ENCODE data around the gene RAB15.

RAB15 gene

DNA sequence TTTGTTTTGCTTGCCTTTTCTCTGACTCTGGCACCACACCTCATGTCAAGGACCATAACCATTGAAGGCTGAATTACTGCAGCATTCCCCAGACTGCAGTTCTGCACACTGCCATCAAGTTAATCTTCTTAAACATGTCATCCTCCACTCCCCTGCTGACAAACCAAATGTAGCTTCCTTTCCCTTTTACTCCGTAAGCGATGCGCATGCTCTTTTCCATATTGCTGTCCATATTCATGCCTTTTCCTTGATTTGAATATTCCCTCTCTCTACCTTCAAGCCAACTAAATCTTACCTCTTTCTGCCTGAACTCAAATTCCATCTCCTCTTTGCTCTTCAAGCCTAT is 43.1 kb downstream of the RAB15 start:
- TF ChIP-seq, protein P1, sequence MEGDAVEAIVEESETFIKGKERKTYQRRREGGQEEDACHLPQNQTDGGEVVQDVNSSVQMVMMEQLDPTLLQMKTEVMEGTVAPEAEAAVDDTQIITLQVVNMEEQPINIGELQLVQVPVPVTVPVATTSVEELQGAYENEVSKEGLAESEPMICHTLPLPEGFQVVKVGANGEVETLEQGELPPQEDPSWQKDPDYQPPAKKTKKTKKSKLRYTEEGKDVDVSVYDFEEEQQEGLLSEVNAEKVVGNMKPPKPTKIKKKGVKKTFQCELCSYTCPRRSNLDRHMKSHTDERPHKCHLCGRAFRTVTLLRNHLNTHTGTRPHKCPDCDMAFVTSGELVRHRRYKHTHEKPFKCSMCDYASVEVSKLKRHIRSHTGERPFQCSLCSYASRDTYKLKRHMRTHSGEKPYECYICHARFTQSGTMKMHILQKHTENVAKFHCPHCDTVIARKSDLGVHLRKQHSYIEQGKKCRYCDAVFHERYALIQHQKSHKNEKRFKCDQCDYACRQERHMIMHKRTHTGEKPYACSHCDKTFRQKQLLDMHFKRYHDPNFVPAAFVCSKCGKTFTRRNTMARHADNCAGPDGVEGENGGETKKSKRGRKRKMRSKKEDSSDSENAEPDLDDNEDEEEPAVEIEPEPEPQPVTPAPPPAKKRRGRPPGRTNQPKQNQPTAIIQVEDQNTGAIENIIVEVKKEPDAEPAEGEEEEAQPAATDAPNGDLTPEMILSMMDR (IDR thresholded peaks at IDR 0.05; ENCODE audit: low read depth, low read length), result no peak
- DNase-seq (ENCODE audit: extremely low read depth, low read depth), result no peak

DNA sequence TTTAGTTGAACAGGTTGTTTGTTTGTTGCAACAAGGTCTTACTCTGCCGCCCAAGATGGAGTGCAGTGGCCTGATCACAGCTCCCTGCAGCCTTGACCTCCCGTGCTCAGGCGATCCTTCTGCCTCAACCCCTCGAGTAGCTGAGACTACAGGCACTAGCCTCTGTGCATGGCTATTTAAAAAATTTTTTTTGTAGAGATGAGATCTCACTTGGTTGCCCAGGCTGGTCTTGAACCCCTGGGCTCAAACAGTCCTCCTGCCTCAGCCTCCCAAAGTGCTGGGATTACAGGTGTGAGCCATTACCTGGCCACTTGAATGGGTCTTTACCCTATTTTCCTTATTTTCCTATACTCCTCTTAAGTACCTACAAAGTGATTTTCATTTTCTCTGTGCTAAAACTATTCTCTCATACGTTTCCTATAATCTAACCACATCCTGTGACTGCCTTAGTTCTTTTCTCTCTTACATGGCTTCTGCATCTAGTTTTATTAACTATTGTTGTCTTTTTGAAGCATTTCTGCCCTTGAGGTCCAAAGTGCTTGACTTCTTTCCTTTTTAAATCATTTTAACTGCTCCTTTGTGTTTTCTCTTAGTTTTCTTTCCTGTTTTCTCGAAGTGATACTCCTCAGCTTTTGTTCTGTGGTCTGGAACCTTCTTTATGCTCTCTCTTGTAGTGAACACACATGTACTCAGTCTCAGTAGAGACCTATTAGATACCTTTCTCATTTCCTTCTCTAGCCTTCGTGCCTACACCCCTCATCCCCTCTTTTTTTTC is 43.7 kb downstream of the RAB15 start:
- TF ChIP-seq, protein P1 (IDR thresholded peaks at IDR 0.05; ENCODE audit: low read depth, low read length), result no peak
- no peak for DNase-seq (ENCODE audit: extremely low read depth, low read depth)

DNA sequence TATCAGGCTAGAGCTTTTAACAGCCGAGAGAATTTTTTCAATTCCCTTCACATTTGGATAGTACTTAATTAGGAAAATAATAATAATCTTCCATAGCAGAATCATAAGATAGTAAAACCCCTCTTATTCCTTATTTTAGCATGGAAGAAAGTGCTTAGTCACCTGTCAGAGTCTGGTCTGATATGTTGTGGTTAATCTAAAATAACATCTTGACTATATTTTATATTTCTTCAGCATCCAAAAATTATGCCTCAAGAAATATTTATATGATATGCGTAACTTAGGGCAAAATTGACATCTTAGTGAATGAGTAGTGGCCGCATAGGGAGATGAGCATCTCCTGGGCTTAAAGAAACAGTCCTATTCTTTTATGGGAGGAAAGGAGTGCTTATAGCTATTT is 45.1 kb downstream of the RAB15 start:
- DNase-seq (ENCODE audit: extremely low read depth, low read depth), result no peak
- TF ChIP-seq, protein P1 (IDR thresholded peaks at IDR 0.05; ENCODE audit: low read depth, low read length), result no peak

DNA sequence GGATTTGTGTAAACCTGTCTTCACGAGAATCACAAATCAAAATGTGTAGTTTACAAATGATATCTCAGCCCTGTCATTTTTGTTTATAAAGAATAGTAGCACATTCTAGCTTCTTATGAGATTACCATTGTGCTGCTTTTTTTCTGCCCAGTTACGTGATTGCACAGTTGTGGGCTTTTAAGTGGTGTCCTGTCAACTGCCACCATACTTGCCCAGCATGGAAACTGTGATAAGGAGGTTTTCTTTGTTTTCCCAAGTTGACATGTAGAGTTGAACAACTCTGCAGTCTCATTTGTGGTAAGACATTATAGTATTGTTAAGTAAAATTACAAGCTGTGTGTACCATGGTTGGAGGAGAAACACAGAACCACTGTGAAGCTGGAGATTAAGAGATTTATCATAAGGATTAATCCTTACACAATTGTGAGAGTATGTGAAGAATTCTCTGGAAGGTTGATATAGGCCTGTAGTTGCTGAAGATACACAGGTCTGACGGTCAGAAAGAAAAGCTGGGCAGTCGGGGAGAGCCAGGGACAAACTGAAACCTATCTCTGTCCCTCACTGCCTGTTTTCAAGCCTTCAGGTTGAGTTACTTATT is 45.6 kb downstream of the RAB15 start:
- TF ChIP-seq, protein P1 (IDR thresholded peaks at IDR 0.05; ENCODE audit: low read depth, low read length), result no peak
- no peak for DNase-seq (ENCODE audit: extremely low read depth, low read depth)

DNA sequence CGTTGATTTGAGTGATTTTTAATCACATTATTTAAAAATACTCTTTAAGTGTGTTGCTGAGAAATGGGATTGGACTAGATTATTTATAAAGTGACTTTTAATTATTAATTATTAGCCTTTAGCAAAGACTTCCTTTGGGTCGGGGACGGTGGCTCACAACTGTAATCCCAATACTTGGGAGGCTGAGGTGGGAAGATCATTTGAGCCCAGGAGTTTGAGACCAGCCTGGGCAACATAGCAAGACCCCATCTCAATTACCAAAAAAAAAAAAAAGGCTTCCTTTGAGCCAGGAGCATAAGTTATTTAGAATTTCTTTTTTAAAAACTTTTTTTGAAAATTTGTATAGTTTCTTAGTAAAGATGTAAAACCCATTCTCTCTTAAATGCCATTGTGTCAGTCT is 49.1 kb downstream of the RAB15 start:
- no peak for DNase-seq (ENCODE audit: extremely low read depth, low read depth)
- TF ChIP-seq, protein P1 (IDR thresholded peaks at IDR 0.05; ENCODE audit: low read depth, low read length), result no peak

DNA sequence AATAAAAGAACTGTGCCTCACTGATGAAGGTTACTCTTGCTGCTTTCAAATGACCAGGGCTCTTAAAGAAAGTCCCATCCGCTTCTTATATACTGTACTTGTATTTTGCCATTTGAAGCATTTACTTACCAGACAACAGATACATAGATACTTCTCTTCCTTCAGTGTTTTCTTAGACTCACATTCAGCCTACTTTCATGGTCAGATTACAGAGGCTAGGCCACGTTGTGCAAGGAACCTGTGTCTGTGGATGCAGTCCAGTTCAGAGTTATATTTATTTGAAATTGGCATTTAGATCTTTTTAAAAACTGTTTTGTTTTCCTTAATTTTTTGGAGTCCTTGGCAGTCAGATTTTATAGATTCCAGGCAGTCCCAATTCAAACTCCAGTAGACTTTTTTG is 51.7 kb downstream of the RAB15 start:
- TF ChIP-seq, protein P1 (IDR thresholded peaks at IDR 0.05; ENCODE audit: low read depth, low read length), result no peak
- DNase-seq (ENCODE audit: extremely low read depth, low read depth), result no peak

DNA sequence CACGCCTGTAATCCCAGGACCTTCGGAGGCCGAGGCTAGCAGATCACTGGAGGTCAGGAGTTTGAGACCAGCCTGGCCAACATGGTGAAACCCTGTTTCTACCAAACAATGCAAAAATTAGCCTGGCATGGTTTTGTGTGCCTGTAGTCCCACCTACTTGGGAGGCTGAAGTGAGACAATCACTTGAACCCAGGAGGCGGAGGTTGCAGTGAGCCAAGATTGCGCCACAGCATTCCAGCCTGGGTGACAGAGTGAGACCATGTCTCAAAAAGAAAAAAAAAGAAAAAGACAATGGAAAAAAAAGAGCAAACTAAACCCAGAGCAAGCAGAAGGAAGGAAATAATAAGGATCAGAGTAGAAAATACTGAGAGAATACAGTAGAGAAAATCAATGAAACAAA is 52.5 kb downstream of the RAB15 start:
- DNase-seq (ENCODE audit: extremely low read depth, low read depth), result no peak
- TF ChIP-seq, protein P1 (IDR thresholded peaks at IDR 0.05; ENCODE audit: low read depth, low read length), result no peak
